Left ventricle myocardium inferior (tissue), 1 donor: ENCODE results near the gene VCAN. TPM values are rescaled to one million over a fixed set of nuclear protein-coding genes. Genes with fewer than 3 reads are reported as not detected.

ENCODE experiments used
- DNase-seq: peaks from one replicate; pipeline ENCODE4 v3.0.0-alpha.2; 2020
- H3K27ac ChIP-seq: fragments of 200-600 bp; replicated peaks from 2 replicates; pipeline ENCODE4 v1.8.0; 2021
- H3K27me3 ChIP-seq: fragments of 200-600 bp; 2 replicates; pipeline ENCODE4 v1.8.0; 2021; ENCODE audit warnings: low read depth
- H3K36me3 ChIP-seq: fragments of 200-600 bp; 2 replicates; pipeline ENCODE4 v1.8.0; 2021
- H3K4me1 ChIP-seq: fragments of 200-600 bp; 2 replicates; pipeline ENCODE4 v1.8.0; 2021
- H3K4me3 ChIP-seq: fragments of 200-600 bp; 2 replicates; pipeline ENCODE4 v1.8.0; 2021; ENCODE audit warnings: mild to moderate bottlenecking, moderate library complexity
- H3K9me3 ChIP-seq: fragments of 200-600 bp; replicated peaks from 2 replicates; pipeline ENCODE4 v1.8.0; 2021
- intact Hi-C: fragments of 100-400 bp; cut with micrococcal nuclease; formaldehyde crosslinking; loops from one replicate; pipeline ENCODE4 v1.11.0; 2022
- total RNA-seq: library from RNA; stranded (reverse); fragmentation: NEBNext Ultra II Directional; extraction: Animal tissue kit (Norgen Biotek cat#: 25700); gene quantifications from one replicate; pipeline ENCODE4 v1.2.1, GENCODE V29; 2021
- TF ChIP-seq, protein P1 (sequence below): fragments of 200-600 bp; IDR thresholded peaks from 2 replicates; pipeline ENCODE4 v1.8.0; 2021; ENCODE audit warnings: antibody characterized with exemption, mild to moderate bottlenecking, borderline replicate concordance
- donor health status: DM: no; HTN: yes; CAD: no; lungs with severe emphysema.

VCAN gene
- total RNA-seq, 1 donor from 2014 or later: 25.2 TPM

- DNase-seq: no peak
- TF ChIP-seq, protein P1, sequence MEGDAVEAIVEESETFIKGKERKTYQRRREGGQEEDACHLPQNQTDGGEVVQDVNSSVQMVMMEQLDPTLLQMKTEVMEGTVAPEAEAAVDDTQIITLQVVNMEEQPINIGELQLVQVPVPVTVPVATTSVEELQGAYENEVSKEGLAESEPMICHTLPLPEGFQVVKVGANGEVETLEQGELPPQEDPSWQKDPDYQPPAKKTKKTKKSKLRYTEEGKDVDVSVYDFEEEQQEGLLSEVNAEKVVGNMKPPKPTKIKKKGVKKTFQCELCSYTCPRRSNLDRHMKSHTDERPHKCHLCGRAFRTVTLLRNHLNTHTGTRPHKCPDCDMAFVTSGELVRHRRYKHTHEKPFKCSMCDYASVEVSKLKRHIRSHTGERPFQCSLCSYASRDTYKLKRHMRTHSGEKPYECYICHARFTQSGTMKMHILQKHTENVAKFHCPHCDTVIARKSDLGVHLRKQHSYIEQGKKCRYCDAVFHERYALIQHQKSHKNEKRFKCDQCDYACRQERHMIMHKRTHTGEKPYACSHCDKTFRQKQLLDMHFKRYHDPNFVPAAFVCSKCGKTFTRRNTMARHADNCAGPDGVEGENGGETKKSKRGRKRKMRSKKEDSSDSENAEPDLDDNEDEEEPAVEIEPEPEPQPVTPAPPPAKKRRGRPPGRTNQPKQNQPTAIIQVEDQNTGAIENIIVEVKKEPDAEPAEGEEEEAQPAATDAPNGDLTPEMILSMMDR: no peak
- H3K27me3 ChIP-seq: no peaks in the 10 kb centered on the region
- H3K4me3 ChIP-seq: no peak overlapping the region
- intact Hi-C loops: no loop called here
- peak overlapping the region; percentile 1 for H3K27ac ChIP-seq
- peaks cover 16% of the 10 kb centered on the region for H3K4me1 ChIP-seq
- H3K36me3 ChIP-seq: no peaks in the 10 kb centered on the region
- H3K9me3 ChIP-seq: no peaks in the 10 kb centered on the region
These were observed 77.5 kb downstream of the VCAN start for GRCh38 chr5:83549076-83549475.

- H3K27me3 ChIP-seq: no peaks in the 10 kb centered on the region
- no peaks in the 10 kb centered on the region for H3K36me3 ChIP-seq
- TF ChIP-seq, protein P1: no peak
- no peak overlapping the region for H3K4me3 ChIP-seq
- peak overlapping the region; percentile 3 for H3K27ac ChIP-seq
- H3K4me1 ChIP-seq: peaks cover 16% of the 10 kb centered on the region
- intact Hi-C loops: no loop called here
- no peaks in the 10 kb centered on the region for H3K9me3 ChIP-seq
- DNase-seq: no peak
These were observed 78.1 kb downstream of the VCAN start for GRCh38 chr5:83549674-83550073.

- H3K27ac ChIP-seq: peak overlapping the region; percentile 53
- H3K9me3 ChIP-seq: no peaks in the 10 kb centered on the region
- H3K4me1 ChIP-seq: peaks cover 16% of the 10 kb centered on the region
- intact Hi-C loops: no loop called here
- no peak overlapping the region for H3K4me3 ChIP-seq
- no peaks in the 10 kb centered on the region for H3K27me3 ChIP-seq
- TF ChIP-seq, protein P1: no peak
- no peak for DNase-seq
- H3K36me3 ChIP-seq: no peaks in the 10 kb centered on the region
These were observed 80.3 kb downstream of the VCAN start for GRCh38 chr5:83551821-83552220.

DNA sequence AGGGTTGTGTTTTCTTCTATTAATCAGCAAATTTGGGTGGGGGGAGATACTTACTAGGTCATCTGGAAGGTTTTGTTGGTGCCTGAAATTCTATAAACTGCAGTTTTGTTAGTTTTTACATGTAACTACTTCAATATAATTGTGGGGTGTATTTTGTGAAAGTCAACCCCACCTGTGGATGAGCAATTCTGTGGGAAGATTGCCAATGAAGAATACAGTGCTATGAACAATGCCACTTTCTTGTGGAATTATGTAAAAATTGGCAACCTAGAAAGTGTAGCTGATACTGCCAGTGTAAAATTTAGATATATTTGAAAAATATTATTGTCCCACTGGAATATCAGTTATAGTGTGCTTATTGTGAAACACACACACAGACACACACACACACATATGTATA is 80.7 kb downstream of the VCAN start:
- Histone ChIP-seq H3K9me3 (no peaks in the 10 kb centered on the region), H3K4me1 (peaks cover 16% of the 10 kb centered on the region), H3K4me3 (no peak overlapping the region), H3K36me3 (no peaks in the 10 kb centered on the region), H3K27ac (peak overlapping the region; percentile 53), H3K27me3 (no peaks in the 10 kb centered on the region)
- DNase-seq: no peak
- intact Hi-C loops: no loop called here
- TF ChIP-seq, protein P1: no peak

DNA sequence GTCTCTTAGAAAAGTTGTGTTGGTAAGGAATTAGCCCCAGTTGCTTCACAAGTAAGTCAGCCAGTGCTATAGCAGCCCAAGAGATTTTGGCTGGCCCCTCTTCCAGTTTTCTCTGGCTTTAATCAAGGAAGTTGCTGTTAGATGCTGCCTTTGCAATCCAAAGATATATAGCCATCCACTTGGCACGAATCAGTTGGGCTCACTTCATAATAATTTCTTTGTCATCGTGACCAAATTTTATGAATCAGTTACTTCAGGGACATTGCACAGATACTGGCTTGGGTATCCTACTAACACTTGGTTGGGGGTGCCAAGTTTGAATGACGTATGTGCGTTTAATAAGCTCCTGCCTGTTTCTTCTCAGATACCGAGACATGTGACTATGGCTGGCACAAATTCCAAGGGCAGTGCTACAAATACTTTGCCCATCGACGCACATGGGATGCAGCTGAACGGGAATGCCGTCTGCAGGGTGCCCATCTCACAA is 81.5 kb downstream of the VCAN start:
- Histone ChIP-seq H3K27me3 (no peaks in the 10 kb centered on the region), H3K27ac (peak overlapping the region; percentile 53), H3K4me1 (peaks cover 16% of the 10 kb centered on the region), H3K4me3 (no peak overlapping the region), H3K9me3 (no peaks in the 10 kb centered on the region), H3K36me3 (no peaks in the 10 kb centered on the region)
- TF ChIP-seq, protein P1: no peak
- intact Hi-C loops: no loop called here
- DNase-seq: peak; percentile 33
